ENCODE data around the gene EFR3B.
A peak's percentile ranks its signal among the peaks of the same experiment; 100 is the strongest.
"Not testable (repeated sequence)": the region's sequence is repeated elsewhere in the genome, so short reads cannot be mapped to it uniquely, and the experiment has no call there.

The EFR3B gene

GRCh38 chr2:25158096-25158852 is 116.4 kb downstream of the EFR3B start:
- no peak for TF ChIP-seq CTCF (IDR thresholded peaks at IDR 0.05; ENCODE audit: low read depth, low read length)
- no peak for DNase-seq

GRCh38 chr2:25159949-25160348 is 118.1 kb downstream of the EFR3B start:
- H3K27me3 ChIP-seq = no peaks in the 10 kb centered on the region
- no peaks in the 10 kb centered on the region for H3K36me3 ChIP-seq
- H3K4me1 ChIP-seq = no peaks in the 10 kb centered on the region; the same call in 1 of the 2 replicates
- H3K9me3 ChIP-seq = no peaks in the 10 kb centered on the region
- H3K4me3 ChIP-seq (ENCODE audit: low read depth, low read length) = no peak overlapping the region
- peak; percentile 14 for TF ChIP-seq CTCF (IDR thresholded peaks at IDR 0.05; ENCODE audit: low read depth, low read length)
- peak; percentile 78 for DNase-seq

More at GRCh38 chr2:25158096-25158852, 116.4 kb downstream of the EFR3B start:
- no peaks in the 10 kb centered on the region; the same call in 1 of the 2 replicates for H3K4me1 ChIP-seq
- H3K27me3 ChIP-seq = no peaks in the 10 kb centered on the region
- no peak overlapping the region for H3K4me3 ChIP-seq (ENCODE audit: low read depth, low read length)
- H3K36me3 ChIP-seq = no peaks in the 10 kb centered on the region
- H3K9me3 ChIP-seq = no peaks in the 10 kb centered on the region

GRCh38 chr2:25160376-25160775 is 118.5 kb downstream of the EFR3B start:
- Histone ChIP-seq H3K4me3 (ENCODE audit: low read depth, low read length) (no peak overlapping the region), H3K27me3 (no peaks in the 10 kb centered on the region), H3K9me3 (no peaks in the 10 kb centered on the region), H3K36me3 (no peaks in the 10 kb centered on the region), H3K4me1 (no peaks in the 10 kb centered on the region; the same call in 1 of the 2 replicates)
- TF ChIP-seq CTCF (IDR thresholded peaks at IDR 0.05; ENCODE audit: low read depth, low read length) = no peak
- no peak for DNase-seq

GRCh38 chr2:25161055-25161781 is 119.3 kb downstream of the EFR3B start:
- Histone ChIP-seq H3K9me3 (no peaks in the 10 kb centered on the region), H3K4me3 (ENCODE audit: low read depth, low read length) (no peak overlapping the region), H3K36me3 (no peaks in the 10 kb centered on the region), H3K27me3 (no peaks in the 10 kb centered on the region), H3K4me1 (no peaks in the 10 kb centered on the region; the same call in 1 of the 2 replicates)
- TF ChIP-seq CTCF (IDR thresholded peaks at IDR 0.05; ENCODE audit: low read depth, low read length) = no peak
- no peak for DNase-seq

- not testable (repeated sequence) for H3K36me3 ChIP-seq; DNase-seq; H3K27me3 ChIP-seq; H3K9me3 ChIP-seq; H3K4me3 ChIP-seq (ENCODE audit: low read depth, low read length); H3K4me1 ChIP-seq
These were observed 120.2 kb downstream of the EFR3B start for GRCh38 chr2:25162061-25162460.

GRCh38 chr2:25164561-25164960 is 122.7 kb downstream of the EFR3B start:
- H3K36me3 ChIP-seq = no peaks in the 10 kb centered on the region
- peaks cover 23% of the 10 kb centered on the region for H3K27me3 ChIP-seq

More at GRCh38 chr2:25164561-25164960, 122.7 kb downstream of the EFR3B start:
- no peak for TF ChIP-seq CTCF (IDR thresholded peaks at IDR 0.05; ENCODE audit: low read depth, low read length)
- DNase-seq = no peak
- no peak overlapping the region for H3K4me3 ChIP-seq (ENCODE audit: low read depth, low read length)
- H3K9me3 ChIP-seq = no peaks in the 10 kb centered on the region
- H3K4me1 ChIP-seq = no peaks in the 10 kb centered on the region; the same call in 1 of the 2 replicates
